ENCODE data around the gene LGALS3BP. TPM values are rescaled to one million over a fixed set of nuclear protein-coding genes. Genes with fewer than 3 reads are reported as not detected.

LGALS3BP gene
- polyA plus RNA-seq, 3 donors from 2014 or later, result 3.4 to 10.2 (median 3.6) TPM

DNA sequence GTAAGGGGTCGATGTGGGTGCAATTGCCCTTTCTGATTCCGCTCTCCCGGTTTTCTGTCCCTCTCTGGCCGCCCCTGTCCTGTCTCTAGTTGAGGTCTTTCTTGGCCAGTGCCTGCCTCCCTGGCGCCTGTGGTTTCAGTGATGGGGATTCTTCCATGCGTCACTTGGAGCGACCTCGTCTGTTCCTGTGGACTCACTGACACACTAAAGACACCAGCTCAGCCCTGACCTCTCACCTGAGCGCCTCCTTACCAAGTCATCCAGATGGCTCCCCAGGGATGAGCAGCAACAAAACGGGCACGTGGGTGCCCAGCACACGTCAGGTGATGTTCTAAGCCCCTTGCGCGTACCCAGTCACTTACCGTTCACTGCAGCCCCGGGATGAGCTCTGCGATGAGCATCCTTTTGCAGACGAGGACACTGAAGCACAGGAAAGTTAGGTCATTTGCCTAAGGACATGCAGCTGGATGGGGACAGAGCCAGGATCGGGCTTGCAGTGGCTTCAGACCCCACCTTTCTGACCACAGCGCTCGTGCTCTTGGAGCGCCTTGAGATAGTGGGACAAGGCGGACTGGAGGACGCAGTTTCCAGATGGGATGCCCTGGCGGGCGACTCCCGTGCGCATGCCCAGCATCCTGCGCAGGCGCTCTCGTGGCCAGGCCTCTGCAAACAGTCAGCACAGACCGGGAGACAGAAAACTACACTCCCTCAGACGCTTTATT lies 11.5 kb upstream of the LGALS3BP start:
- Mint-ChIP-seq H3K27ac (peak overlapping the region in 1 of 6 donors; percentile 0), H3K9me3 (no peaks in the 10 kb centered on the region), H3K4me1 (peaks cover 9 to 18% of the 10 kb centered on the region in 2 donors), H3K36me3 (peaks cover 11 to 19% (median 11%) of the 10 kb centered on the region in 3 donors), H3K4me3 (no peak overlapping the region), H3K27me3 (ENCODE audit: low read depth in 3 of 3) (peaks cover 2 to 6% (median 3%) of the 10 kb centered on the region in 3 donors)
- no peak for DNase-seq

DNA sequence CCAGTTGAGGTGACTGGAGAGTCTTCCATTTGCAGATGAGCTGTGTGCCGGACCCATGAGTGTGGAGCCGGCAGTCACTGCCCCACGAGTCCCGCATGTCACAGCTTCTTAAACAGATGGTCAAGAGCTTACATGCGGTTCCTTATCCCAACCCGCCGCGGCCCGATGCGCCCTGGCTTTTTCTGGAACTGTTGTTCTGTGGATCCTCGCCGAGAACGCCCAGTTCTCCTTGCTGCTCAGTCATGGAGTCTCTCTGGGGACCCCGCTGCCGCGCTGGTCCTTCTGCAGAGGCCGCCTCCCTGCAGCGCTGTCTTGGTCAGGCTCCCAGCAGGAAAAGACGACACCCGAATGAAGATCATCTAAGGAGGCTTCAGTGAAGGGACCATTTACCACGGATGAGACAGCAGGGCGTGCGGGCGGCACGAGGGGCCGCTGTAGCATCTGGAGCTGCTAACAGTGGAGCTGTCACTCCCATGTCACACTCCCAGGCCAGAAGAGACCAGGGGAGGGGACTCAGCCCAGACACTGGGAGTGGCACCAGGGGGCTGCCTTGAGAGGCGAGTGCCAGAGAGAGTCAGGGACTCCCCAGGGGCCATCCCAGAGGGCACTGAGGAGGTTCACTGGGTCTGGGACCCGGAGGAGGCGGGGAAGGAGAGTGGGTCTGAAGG lies 10.8 kb upstream of the LGALS3BP start:
- no peaks in the 10 kb centered on the region for H3K9me3 Mint-ChIP-seq
- no peak for DNase-seq
- H3K27ac Mint-ChIP-seq, result no peak overlapping the region
- H3K36me3 Mint-ChIP-seq, result peaks cover 11 to 19% (median 11%) of the 10 kb centered on the region in 3 donors
- H3K27me3 Mint-ChIP-seq (ENCODE audit: low read depth in 3 of 3), result peaks cover 2 to 4% (median 3%) of the 10 kb centered on the region in 3 donors
- peaks cover 15 to 20% of the 10 kb centered on the region in 2 donors for H3K4me1 Mint-ChIP-seq
- H3K4me3 Mint-ChIP-seq, result no peak overlapping the region

GRCh38 chr17:78988152-78988551 lies 8.4 kb upstream of the LGALS3BP start:
- no peak overlapping the region for H3K4me3 Mint-ChIP-seq
- peaks cover 3 to 4% (median 3%) of the 10 kb centered on the region in 3 donors for H3K27me3 Mint-ChIP-seq (ENCODE audit: low read depth in 3 of 3)
- no peak for DNase-seq
- peaks cover 15 to 18% of the 10 kb centered on the region in 2 donors for H3K4me1 Mint-ChIP-seq
- H3K36me3 Mint-ChIP-seq, result peaks cover 7 to 16% (median 11%) of the 10 kb centered on the region in 3 donors
- H3K27ac Mint-ChIP-seq, result no peak overlapping the region
- no peaks in the 10 kb centered on the region for H3K9me3 Mint-ChIP-seq

- Mint-ChIP-seq H3K27me3 (ENCODE audit: low read depth in 3 of 3) (peaks cover 3 to 7% (median 3%) of the 10 kb centered on the region in 3 donors), H3K9me3 (no peaks in the 10 kb centered on the region), H3K4me1 (peaks cover 14 to 15% of the 10 kb centered on the region in 2 donors), H3K27ac (no peak overlapping the region), H3K36me3 (peaks cover 4 to 12% (median 7%) of the 10 kb centered on the region in 3 donors), H3K4me3 (no peak overlapping the region)
- no peak for DNase-seq
Measured at GRCh38 chr17:78986649-78987328, 7.1 kb upstream of the LGALS3BP start.

DNA sequence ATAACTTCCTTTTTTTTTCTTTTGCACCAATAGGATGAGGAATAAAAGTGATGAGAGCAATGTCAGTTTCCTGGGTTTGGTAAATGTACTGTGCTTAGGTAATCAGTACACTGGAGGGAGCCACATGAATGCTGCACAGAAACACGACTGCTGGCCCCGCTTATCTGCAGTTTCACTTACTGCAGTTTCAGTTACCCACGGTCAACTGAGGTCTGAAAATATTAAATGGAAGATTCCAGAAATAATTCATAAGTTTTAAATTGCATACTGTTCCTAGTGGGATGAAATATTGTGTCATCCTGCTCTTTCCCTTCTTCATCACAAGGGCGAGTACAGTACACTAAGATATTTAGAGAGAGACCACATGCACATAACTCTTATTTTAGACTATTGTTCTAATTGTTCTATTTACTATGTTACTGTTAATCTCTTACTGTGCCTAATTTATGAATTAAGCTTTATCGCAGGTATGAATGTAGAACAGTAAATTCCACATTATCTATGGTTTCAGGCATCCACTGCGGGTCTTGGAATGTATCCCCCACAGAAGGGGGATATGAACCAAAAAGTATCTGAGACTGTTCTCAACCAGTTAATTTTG lies 6.4 kb upstream of the LGALS3BP start:
- DNase-seq, result no peak
- Mint-ChIP-seq H3K36me3 (peaks cover 2 to 7% (median 4%) of the 10 kb centered on the region in 3 donors), H3K27me3 (ENCODE audit: low read depth in 3 of 3) (peaks cover 2 to 7% (median 3%) of the 10 kb centered on the region in 3 donors), H3K9me3 (no peaks in the 10 kb centered on the region), H3K27ac (no peak overlapping the region), H3K4me1 (peaks cover 14 to 15% of the 10 kb centered on the region in 2 donors), H3K4me3 (peak overlapping the region in 2 of 5 donors; percentile 12 to 55)

DNA sequence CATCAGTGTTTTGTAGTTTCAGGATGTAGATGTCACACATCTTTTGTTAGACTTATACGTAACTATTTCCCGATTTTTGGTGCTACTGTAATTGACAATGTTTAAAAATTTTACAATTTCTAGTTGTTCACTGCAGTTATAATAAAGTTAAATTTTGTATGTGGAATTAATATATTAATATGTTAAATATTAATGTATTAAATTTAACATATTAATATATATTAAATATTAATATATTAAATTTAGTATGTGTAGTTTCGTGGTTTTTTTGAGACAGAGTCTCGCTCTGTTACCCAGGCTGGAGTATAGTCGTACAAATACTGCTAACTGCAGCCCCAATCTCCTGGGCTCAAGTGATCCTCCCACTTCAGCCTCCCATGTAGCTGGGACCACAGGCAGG lies 5.7 kb upstream of the LGALS3BP start:
- Mint-ChIP-seq H3K4me1 (peaks cover 14 to 15% of the 10 kb centered on the region in 2 donors), H3K4me3 (no peak overlapping the region), H3K9me3 (no peaks in the 10 kb centered on the region), H3K36me3 (peaks cover 0 to 3% (median 1%) of the 10 kb centered on the region in 3 donors), H3K27ac (no peak overlapping the region), H3K27me3 (ENCODE audit: low read depth in 3 of 3) (peaks cover 2 to 5% (median 3%) of the 10 kb centered on the region in 3 donors)
- no peak for DNase-seq

GRCh38 chr17:78981010-78981888 lies 1.5 kb upstream of the LGALS3BP start:
- no peaks in the 10 kb centered on the region for H3K9me3 Mint-ChIP-seq
- DNase-seq, result no peak
- no peak overlapping the region for H3K27ac Mint-ChIP-seq
- H3K36me3 Mint-ChIP-seq, result no peaks in the 10 kb centered on the region
- H3K4me1 Mint-ChIP-seq, result peaks cover 6% of the 10 kb centered on the region in 2 donors
- H3K27me3 Mint-ChIP-seq (ENCODE audit: low read depth in 3 of 3), result peaks cover 0 to 4% (median 2%) of the 10 kb centered on the region in 3 donors
- no peak overlapping the region for H3K4me3 Mint-ChIP-seq

DNA sequence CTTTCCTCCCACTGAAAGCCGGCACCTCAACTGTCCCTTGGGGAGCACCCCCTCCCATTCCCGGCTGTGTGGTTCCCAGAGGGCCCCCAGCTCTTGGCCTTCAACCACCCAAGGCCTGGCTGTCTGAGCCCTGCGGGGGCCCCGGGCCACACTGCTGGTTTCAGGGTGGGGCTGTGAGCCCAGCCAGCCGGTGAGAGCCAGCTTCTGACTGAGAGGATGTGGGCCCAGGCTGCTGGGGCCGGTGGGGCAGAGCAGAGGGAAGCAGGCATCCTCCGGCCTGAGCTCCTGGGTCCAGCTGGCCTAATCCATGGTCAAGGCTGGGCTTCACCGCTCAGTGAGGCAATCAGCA lies 875 bp upstream of the LGALS3BP start:
- H3K4me1 Mint-ChIP-seq, result no peaks in the 10 kb centered on the region
- no peak for DNase-seq
- H3K27ac Mint-ChIP-seq, result no peak overlapping the region
- no peaks in the 10 kb centered on the region for H3K9me3 Mint-ChIP-seq
- H3K4me3 Mint-ChIP-seq, result no peak overlapping the region
- H3K36me3 Mint-ChIP-seq, result no peaks in the 10 kb centered on the region
- H3K27me3 Mint-ChIP-seq (ENCODE audit: low read depth in 3 of 3), result peaks cover 0 to 2% (median 2%) of the 10 kb centered on the region in 3 donors

DNA sequence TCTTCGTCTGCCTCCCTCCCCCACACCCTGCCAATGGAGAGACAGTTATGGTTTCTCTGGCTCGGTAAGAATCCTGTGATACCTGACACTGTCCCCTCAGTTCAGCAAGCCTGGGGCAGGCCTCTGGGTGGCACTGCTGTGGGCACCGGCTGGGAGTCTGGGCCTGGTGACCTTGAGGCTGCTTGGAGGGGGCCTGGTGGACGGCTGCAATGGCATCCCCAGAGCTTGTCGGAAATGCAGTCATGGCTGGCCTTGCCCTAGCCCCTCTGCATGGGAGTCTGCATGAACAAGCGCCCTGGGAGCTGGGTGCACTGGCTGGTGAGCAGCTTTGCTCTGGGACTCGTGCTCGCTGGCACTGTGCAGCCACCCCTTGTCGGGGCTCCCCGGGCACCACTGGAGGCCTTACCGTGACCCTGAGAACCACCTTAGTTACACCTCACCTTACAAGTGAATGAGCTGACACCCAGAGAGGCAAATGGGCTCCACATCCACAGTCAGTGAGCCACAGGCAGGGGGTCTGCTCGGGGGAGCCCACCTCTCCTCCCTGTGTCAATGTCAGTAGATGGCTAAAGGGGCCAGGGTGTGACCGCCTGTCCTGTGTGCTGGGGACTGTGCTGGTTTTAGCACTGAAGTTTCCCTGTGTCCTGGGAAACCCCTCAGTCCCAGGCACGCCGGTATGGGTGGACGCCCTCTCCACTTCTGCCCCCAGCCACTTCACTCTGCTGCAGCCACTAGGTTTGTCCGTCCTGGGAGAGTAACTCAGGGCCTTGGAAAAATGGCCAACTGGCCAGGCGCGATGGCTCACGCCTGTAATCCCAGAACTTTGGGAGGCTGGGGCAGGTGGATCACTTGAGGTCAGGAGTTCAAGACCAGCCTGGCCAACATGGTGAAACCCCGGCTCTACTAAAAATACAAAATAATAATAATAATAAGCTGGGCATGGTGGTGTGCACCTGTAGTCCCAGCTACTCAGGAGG lies 1.4 kb downstream of the LGALS3BP start:
- H3K9me3 Mint-ChIP-seq, result no peaks in the 10 kb centered on the region
- H3K27ac Mint-ChIP-seq, result no peak overlapping the region
- H3K4me3 Mint-ChIP-seq, result no peak overlapping the region

GRCh38 chr17:78977681-78977943 lies 2.1 kb downstream of the LGALS3BP start:
- no peak for DNase-seq
- no peak overlapping the region for H3K27ac Mint-ChIP-seq
- H3K4me1 Mint-ChIP-seq, result no peaks in the 10 kb centered on the region
- no peak overlapping the region for H3K4me3 Mint-ChIP-seq
- peaks cover 0 to 2% (median 0%) of the 10 kb centered on the region in 3 donors for H3K27me3 Mint-ChIP-seq (ENCODE audit: low read depth in 3 of 3)
- H3K9me3 Mint-ChIP-seq, result no peaks in the 10 kb centered on the region
- H3K36me3 Mint-ChIP-seq, result no peaks in the 10 kb centered on the region

More for the DNA sequence above, 1.4 kb downstream of the LGALS3BP start:
- Mint-ChIP-seq H3K36me3 (no peaks in the 10 kb centered on the region), H3K4me1 (no peaks in the 10 kb centered on the region), H3K27me3 (ENCODE audit: low read depth in 3 of 3) (peaks cover 0 to 2% (median 0%) of the 10 kb centered on the region in 3 donors)
- no peak for DNase-seq

DNA sequence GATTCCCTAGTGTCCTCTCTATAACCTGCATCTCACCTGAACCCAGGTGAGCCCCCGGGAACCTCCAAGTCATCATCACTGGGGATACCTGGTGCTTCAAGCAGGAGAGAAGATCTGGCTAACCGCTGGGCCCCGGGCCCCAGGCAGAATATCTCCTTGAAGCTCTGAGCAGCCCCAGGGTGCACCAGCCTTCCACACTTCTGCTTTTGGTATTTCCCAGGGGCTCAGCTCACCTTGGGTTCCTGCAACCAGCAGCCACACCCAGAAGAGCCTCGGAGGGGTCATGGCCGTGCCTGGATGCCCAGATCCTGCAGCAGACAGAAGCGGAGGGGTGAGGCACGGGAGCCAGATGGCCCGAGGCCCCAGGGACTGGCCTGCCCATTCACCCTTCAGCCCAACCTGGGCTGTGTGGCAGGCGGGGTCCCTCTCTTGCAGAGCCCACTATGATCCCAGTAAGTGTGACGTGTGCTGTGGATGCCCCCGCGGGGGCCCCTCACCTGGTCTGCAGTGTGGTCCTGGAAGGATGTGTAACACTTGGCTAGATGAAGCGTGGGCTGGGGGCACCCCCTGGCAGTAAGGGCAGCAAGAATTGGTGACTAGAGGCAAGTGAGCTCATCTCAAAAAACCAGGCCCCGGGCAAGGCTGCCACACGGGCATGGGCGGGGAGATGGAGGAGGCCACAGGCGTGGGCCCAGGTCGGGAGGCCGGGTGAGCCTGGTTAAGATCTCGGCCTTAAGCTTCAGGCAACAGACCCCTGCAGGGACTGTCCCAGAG lies 2.6 kb downstream of the LGALS3BP start:
- Mint-ChIP-seq H3K27me3 (ENCODE audit: low read depth in 3 of 3) (no peaks in the 10 kb centered on the region), H3K36me3 (no peaks in the 10 kb centered on the region), H3K4me3 (no peak overlapping the region), H3K4me1 (no peaks in the 10 kb centered on the region), H3K9me3 (no peaks in the 10 kb centered on the region), H3K27ac (no peak overlapping the region)
- DNase-seq, result no peak
